GM12878 (cell line): ENCODE data around the gene ABCA3. TPM values are rescaled to one million over a fixed set of nuclear protein-coding genes. Genes with fewer than 3 reads are reported as not detected.

Experiments
- ATAC-seq: fragments of 200-7000 bp; cut with Tn5 transposase; 3 replicates; pipeline ENCODE4 v1.9.1; 2020; ENCODE audit warnings: mild to moderate bottlenecking, moderate library complexity
- BruUV-seq: library from RNA; stranded (reverse); fragments of 400-500 nt; replicated peaks from 2 replicates; lab custom pipeline; 2021; lab: Mats Ljungman, UMichigan
- CTCF ChIA-PET: fragments of 300-600 bp; sonication (Branson Sonifier 250); formaldehyde crosslinking; extraction: SDS; loops from one replicate; lab custom pipeline; 2021; ENCODE audit warnings: inconsistent platforms; lab: Yijun Ruan, JAX
- POLR2A ChIA-PET: fragments of 350-600 bp; formaldehyde crosslinking; extraction: SDS; loops from one replicate; lab custom pipeline; 2021; ENCODE audit warnings: inconsistent platforms; lab: Charles Lee
- RAD21 ChIA-PET: fragments of 300-600 bp; sonication (Branson Sonifier 250); formaldehyde crosslinking; loops from one replicate; lab custom pipeline; 2023; ENCODE audit warnings: antibody characterized with exemption; ENCODE audit not compliant: unreplicated experiment; lab: Charles Lee
- SMC1A ChIA-PET: fragments of 300-600 bp; sonication (Branson Sonifier 250); formaldehyde crosslinking; loops from one replicate; lab custom pipeline; 2023; ENCODE audit not compliant: unreplicated experiment, uncharacterized antibody; lab: Charles Lee
- DNase-seq: peaks from one replicate; pipeline ENCODE4 v3.0.0-alpha.2; 2011; ENCODE audit warnings: low read depth, low spot score
- FAIRE-seq: peaks from 3 replicates; lab custom pipeline; 2011; peaks lifted over from hg19 to GRCh38; lab: Jason Lieb, UNC
- H2AFZ ChIP-seq: 2 replicates; pipeline ENCODE4 v1.6.0; 2011; ENCODE audit warnings: low read depth, low read length, control low read depth; ENCODE audit not compliant: control insufficient read depth
- H3K27ac ChIP-seq: 2 replicates; pipeline ENCODE4 v1.5.1; 2011; ENCODE audit warnings: control low read depth; ENCODE audit not compliant: control insufficient read depth, insufficient read depth
- H3K27me3 ChIP-seq, 2 experiments: replicated peaks in 1 of 2; 2 replicates each; pipeline versions ENCODE4 v1.6.0 to v1.6.1; 2011; ENCODE audit warnings: low read length in 1 of 2; ENCODE audit not compliant: control insufficient read depth in 2 of 2, insufficient read depth in 2 of 2
- H3K36me3 ChIP-seq, 2 experiments: 2 replicates each; pipeline ENCODE4 v1.5.1; 2011; ENCODE audit warnings: low read length in 1 of 2; ENCODE audit not compliant: control insufficient read depth in 2 of 2, insufficient read depth in 2 of 2
- H3K4me1 ChIP-seq: 2 replicates; pipeline ENCODE4 v1.6.1; 2011; ENCODE audit warnings: mild to moderate bottlenecking, low read length, moderate library complexity, mixed read lengths; ENCODE audit not compliant: control insufficient read depth, insufficient read depth
- H3K4me2 ChIP-seq: 2 replicates; pipeline ENCODE4 v1.6.0; 2011; ENCODE audit warnings: control low read depth; ENCODE audit not compliant: control insufficient read depth, insufficient read depth
- H3K4me3 ChIP-seq: fragments of 200-600 bp; sonication (generic); 2 replicates; pipeline ENCODE4 v1.5.1; 2016
- H3K79me2 ChIP-seq: 2 replicates; pipeline ENCODE4 v1.6.0; 2011; ENCODE audit warnings: low read length; ENCODE audit not compliant: control insufficient read depth, insufficient read depth
- H3K9ac ChIP-seq: 2 replicates; pipeline ENCODE4 v1.8.0; 2011; ENCODE audit warnings: low read length, control low read depth, mixed read lengths; ENCODE audit not compliant: control insufficient read depth, insufficient read depth
- H3K9me3 ChIP-seq: replicated peaks from 3 replicates; pipeline ENCODE4 v1.5.1; 2011; ENCODE audit warnings: mild to moderate bottlenecking, low read length; ENCODE audit not compliant: control insufficient read depth, insufficient read depth
- H4K20me1 ChIP-seq: 2 replicates; pipeline ENCODE4 v1.6.0; 2011; ENCODE audit not compliant: control insufficient read depth, insufficient read depth
- ATF7 ChIP-seq: fragments of 450-650 bp; IDR thresholded peaks from 2 replicates; pipeline ENCODE4 v1.6.1; 2016; ENCODE audit warnings: low read depth, mild to moderate bottlenecking
- HCFC1 ChIP-seq: fragments of 150-350 bp; IDR thresholded peaks from 2 replicates; pipeline ENCODE4 v1.6.1; 2014; ENCODE audit warnings: low read length
- NFYB ChIP-seq: IDR thresholded peaks from 2 replicates; pipeline ENCODE4 v1.6.1; 2011; ENCODE audit warnings: low read depth, mild to moderate bottlenecking, low read length, improper control_type of control experiment, moderate library complexity; ENCODE audit not compliant: insufficient read depth
- RFX5 ChIP-seq: IDR thresholded peaks from 2 replicates; pipeline ENCODE4 v1.6.1; 2011; ENCODE audit warnings: low read depth, low read length, improper control_type of control experiment
- RUNX3 ChIP-seq: IDR thresholded peaks from 2 replicates; pipeline ENCODE4 v1.6.1; 2012; ENCODE audit warnings: low read length, inconsistent platforms
- TCF7 ChIP-seq: IDR thresholded peaks from 2 replicates; pipeline ENCODE4 v1.6.1; 2014; ENCODE audit warnings: antibody characterized with exemption, borderline replicate concordance
- ZNF384 ChIP-seq: IDR thresholded peaks from 2 replicates; pipeline ENCODE4 v1.6.1; 2012; ENCODE audit warnings: low read depth, mild to moderate bottlenecking, low read length, improper control_type of control experiment, borderline replicate concordance
- WGBS: methylation state at CpG from one replicate; pipeline ENCODE4 v1.1.6; 2016; ENCODE audit warnings: low lambda C conversion rate; ENCODE audit not compliant: insufficient replicate concordance, insufficient coverage; ENCODE audit errors: missing lambda C conversion rate; 5-methylcytosine and 5-hydroxymethylcytosine counted together
- in situ Hi-C: fragments of 300-500 bp; cut with MboI; formaldehyde crosslinking; loops from 9 replicates; pipeline ENCODE4 v1.14.3; 2018; ENCODE audit warnings: mixed read lengths
- intact Hi-C: fragments of 100-400 bp; cut with micrococcal nuclease; formaldehyde crosslinking; loops from one replicate; pipeline ENCODE4 v1.14.2; 2022; ENCODE audit not compliant: unreplicated experiment
- polyA plus RNA-seq, 11 experiments: library from polyadenylated mRNA; depleted of rRNA in 4 of 11; unstranded in 6 of 11; stranded (reverse) in 5 of 11; fragments of >200 nt; fragmentation: Nextera tagmentation in 4 of 11; fragmentation: Illumina TruSeq in 1 of 11; extraction: Ambion mirVana in 4 of 11; extraction: Trizol in 1 of 11; gene quantifications; 1 replicate in 1 of 11; 2 replicates in 10 of 11; pipeline versions ENCODE4 v1.2.1 to v1.2.3, GENCODE V29; 2011 to 2016; ENCODE audit warnings: inconsistent platforms in 2 of 11, missing spikeins in 2 of 11, low read depth in 1 of 11
- total RNA-seq, 4 experiments: library from RNA; depleted of rRNA in 3 of 4; stranded (reverse); fragments of >200 nt in 3 of 4; fragmentation: Illumina TruSeq in 1 of 4; extraction: Trizol in 1 of 4; gene quantifications; 2 replicates each; pipeline versions ENCODE4 v1.2.1 to v1.2.3, GENCODE V29; 2013 to 2021
- TF ChIP-seq, protein P1 (sequence below): fragments of 450-650 bp; formaldehyde crosslinking; IDR thresholded peaks from 2 replicates; pipeline ENCODE4 v1.4.0; 2020; ENCODE audit warnings: mild to moderate bottlenecking, moderate library complexity
- TF ChIP-seq, protein P2 (sequence below): IDR thresholded peaks from 2 replicates; pipeline ENCODE4 v1.6.1; 2012; ENCODE audit warnings: low read length, inconsistent platforms

The ABCA3 gene
- total and polyA plus RNA-seq, 10 of the 15 experiments (the other 5 are each of a cell fraction or from before 2014, with no cell fraction given): 0.71 to 17.6 (median 6.7) TPM

DNA sequence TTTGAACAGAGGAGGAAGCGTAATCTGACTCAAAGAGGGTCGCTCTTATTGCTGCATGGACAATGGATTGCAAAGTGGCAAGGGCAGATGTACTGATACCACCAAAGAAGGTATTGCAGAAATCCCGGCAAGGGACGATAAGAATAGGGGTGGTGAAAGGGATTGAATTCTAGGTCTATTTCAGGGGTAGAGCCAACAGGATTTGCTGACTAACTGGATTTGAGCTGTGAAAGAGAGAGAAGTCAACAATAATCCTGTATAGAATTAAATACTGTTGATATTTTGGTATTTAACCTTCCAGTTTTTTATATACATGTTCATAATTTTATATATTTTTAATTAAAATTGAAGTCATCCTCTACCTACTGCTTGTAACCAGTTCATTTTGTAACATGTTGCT lies 19.4 kb upstream of the ABCA3 start:
- Histone ChIP-seq H3K4me1 (no peaks in the 10 kb centered on the region), H3K9me3 (peaks cover 3% of the 10 kb centered on the region; the same call in 2 of the 3 replicates), H3K79me2 (no peaks in the 10 kb centered on the region), H4K20me1 (no peaks in the 10 kb centered on the region), H3K9ac (no peak overlapping the region), H3K27me3 (no peaks in the 10 kb centered on the region), H3K4me2 (no peak overlapping the region), H2AFZ (no peak overlapping the region), H3K4me3 (no peak overlapping the region), H3K36me3 (no peaks in the 10 kb centered on the region), H3K27ac (no peak overlapping the region)
- in situ Hi-C loops: no loop called here
- FAIRE-seq: no peak
- ChIA-PET CTCF (no interaction called here), POLR2A (no interaction called here), SMC1A (no interaction called here), RAD21 (interaction anchor here (0.5 kb wide), 1 partner anchor 13 kb away, joined by 3 read pairs; no protein-coding TSS in a partner anchor)
- TF ChIP-seq RUNX3: no peak
- TF ChIP-seq NFYB: no peak
- no peak for TF ChIP-seq HCFC1
- no peak for TF ChIP-seq ATF7
- TF ChIP-seq, protein P1, sequence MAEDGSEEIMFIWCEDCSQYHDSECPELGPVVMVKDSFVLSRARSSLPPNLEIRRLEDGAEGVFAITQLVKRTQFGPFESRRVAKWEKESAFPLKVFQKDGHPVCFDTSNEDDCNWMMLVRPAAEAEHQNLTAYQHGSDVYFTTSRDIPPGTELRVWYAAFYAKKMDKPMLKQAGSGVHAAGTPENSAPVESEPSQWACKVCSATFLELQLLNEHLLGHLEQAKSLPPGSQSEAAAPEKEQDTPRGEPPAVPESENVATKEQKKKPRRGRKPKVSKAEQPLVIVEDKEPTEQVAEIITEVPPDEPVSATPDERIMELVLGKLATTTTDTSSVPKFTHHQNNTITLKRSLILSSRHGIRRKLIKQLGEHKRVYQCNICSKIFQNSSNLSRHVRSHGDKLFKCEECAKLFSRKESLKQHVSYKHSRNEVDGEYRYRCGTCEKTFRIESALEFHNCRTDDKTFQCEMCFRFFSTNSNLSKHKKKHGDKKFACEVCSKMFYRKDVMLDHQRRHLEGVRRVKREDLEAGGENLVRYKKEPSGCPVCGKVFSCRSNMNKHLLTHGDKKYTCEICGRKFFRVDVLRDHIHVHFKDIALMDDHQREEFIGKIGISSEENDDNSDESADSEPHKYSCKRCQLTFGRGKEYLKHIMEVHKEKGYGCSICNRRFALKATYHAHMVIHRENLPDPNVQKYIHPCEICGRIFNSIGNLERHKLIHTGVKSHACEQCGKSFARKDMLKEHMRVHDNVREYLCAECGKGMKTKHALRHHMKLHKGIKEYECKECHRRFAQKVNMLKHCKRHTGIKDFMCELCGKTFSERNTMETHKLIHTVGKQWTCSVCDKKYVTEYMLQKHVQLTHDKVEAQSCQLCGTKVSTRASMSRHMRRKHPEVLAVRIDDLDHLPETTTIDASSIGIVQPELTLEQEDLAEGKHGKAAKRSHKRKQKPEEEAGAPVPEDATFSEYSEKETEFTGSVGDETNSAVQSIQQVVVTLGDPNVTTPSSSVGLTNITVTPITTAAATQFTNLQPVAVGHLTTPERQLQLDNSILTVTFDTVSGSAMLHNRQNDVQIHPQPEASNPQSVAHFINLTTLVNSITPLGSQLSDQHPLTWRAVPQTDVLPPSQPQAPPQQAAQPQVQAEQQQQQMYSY (CRISPR knock-in tag): no peak
- TF ChIP-seq, protein P2, sequence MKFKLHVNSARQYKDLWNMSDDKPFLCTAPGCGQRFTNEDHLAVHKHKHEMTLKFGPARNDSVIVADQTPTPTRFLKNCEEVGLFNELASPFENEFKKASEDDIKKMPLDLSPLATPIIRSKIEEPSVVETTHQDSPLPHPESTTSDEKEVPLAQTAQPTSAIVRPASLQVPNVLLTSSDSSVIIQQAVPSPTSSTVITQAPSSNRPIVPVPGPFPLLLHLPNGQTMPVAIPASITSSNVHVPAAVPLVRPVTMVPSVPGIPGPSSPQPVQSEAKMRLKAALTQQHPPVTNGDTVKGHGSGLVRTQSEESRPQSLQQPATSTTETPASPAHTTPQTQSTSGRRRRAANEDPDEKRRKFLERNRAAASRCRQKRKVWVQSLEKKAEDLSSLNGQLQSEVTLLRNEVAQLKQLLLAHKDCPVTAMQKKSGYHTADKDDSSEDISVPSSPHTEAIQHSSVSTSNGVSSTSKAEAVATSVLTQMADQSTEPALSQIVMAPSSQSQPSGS: no peak
- TF ChIP-seq RFX5: no peak
- TF ChIP-seq TCF7: no peak
- no peak for TF ChIP-seq ZNF384
- no TSS peak for BruUV-seq
- ATAC-seq: no peak
- DNase-seq: no peak
- intact Hi-C loops: no loop called here
- WGBS: 57% methylated on average over 4 of the region's 4 CpGs
